ENCODE data around the gene APBB1IP. TPM values are rescaled to one million over a fixed set of nuclear protein-coding genes. Genes with fewer than 3 reads are reported as not detected.

The APBB1IP gene
- total RNA-seq, 1 experiment from 2014 or later: not detected

DNA sequence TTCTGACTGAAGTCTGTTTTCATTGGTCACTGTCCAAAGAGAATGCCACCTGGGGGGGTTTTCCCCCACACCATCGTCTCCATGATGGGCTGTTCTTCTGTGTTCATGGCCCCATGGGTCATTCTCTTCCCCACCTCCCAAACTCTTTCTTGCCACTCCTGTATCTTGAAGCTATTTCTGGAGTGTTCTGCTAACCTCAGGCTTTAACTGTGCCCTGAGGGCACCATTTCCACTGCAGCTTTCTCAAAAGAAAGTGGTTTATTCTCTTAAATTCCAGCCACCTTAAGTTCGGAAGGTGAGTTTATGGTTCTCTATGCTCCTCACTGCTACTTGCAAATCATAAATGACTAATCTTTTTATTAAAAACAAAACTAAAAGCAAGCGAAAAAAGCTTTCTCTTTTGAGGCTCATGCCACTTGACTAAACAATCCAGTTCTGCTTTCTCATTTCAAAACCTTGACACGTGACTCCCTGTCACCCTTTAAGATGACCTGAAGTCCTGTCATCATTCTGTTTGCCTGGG lies 7.4 kb upstream of the APBB1IP start:
- no peak overlapping the region for H3K27ac ChIP-seq (ENCODE audit: insufficient read length, low read depth, low read length)
- Mint-ChIP-seq H3K4me1 (no peaks in the 10 kb centered on the region), H3K27ac (no peak overlapping the region), H3K9me3 (peaks cover 0 to 3% of the 10 kb centered on the region in 2 experiments; a peak in 2 of 5 replicates), H3K27me3 (ENCODE audit: low read depth) (peaks cover 2% of the 10 kb centered on the region), H3K36me3 (ENCODE audit: insufficient read depth in 1 of 3, low read depth in 3 of 3) (no peaks in the 10 kb centered on the region; a peak in 1 of 7 replicates), H3K4me3 (no peak overlapping the region)
- H3K79me2 ChIP-seq (ENCODE audit: insufficient read depth, low read length): no peaks in the 10 kb centered on the region
- no peak overlapping the region for H2BK15ac ChIP-seq (ENCODE audit: low read depth, low read length)
- no peak overlapping the region for H2BK12ac ChIP-seq (ENCODE audit: insufficient read length, low read depth, low read length)
- no peaks in the 10 kb centered on the region for H3K23me2 ChIP-seq (ENCODE audit: insufficient read length, low read depth, low read length, poor library complexity, severe bottlenecking)
- no peak overlapping the region for H4K91ac ChIP-seq (ENCODE audit: insufficient read length, low read depth, low read length)
- H3K14ac ChIP-seq (ENCODE audit: insufficient read depth, low read length): no peak overlapping the region
- no peak overlapping the region for H4K5ac ChIP-seq (ENCODE audit: insufficient read length, low read depth, low read length)
- no peak overlapping the region for H3K4ac ChIP-seq (ENCODE audit: low read depth, low read length)
- H3K9ac ChIP-seq (ENCODE audit: extremely low read depth, insufficient read length, low read length): no peak overlapping the region
- no peak overlapping the region for H4K8ac ChIP-seq (replicated peaks; ENCODE audit: insufficient read length, low read depth, low read length)
- no peak overlapping the region for H2BK120ac ChIP-seq (ENCODE audit: low read depth, low read length, poor library complexity, severe bottlenecking)
- no peak overlapping the region for H2BK5ac ChIP-seq (ENCODE audit: insufficient read length, low read length)
- no peak overlapping the region for H3K18ac ChIP-seq (ENCODE audit: insufficient read length, low read depth, low read length)
- H2AK5ac ChIP-seq (ENCODE audit: insufficient read length, low read length): no peak overlapping the region
- no peak overlapping the region for H2AFZ ChIP-seq (ENCODE audit: low read length)
- TF ChIP-seq, protein P1, sequence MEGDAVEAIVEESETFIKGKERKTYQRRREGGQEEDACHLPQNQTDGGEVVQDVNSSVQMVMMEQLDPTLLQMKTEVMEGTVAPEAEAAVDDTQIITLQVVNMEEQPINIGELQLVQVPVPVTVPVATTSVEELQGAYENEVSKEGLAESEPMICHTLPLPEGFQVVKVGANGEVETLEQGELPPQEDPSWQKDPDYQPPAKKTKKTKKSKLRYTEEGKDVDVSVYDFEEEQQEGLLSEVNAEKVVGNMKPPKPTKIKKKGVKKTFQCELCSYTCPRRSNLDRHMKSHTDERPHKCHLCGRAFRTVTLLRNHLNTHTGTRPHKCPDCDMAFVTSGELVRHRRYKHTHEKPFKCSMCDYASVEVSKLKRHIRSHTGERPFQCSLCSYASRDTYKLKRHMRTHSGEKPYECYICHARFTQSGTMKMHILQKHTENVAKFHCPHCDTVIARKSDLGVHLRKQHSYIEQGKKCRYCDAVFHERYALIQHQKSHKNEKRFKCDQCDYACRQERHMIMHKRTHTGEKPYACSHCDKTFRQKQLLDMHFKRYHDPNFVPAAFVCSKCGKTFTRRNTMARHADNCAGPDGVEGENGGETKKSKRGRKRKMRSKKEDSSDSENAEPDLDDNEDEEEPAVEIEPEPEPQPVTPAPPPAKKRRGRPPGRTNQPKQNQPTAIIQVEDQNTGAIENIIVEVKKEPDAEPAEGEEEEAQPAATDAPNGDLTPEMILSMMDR (conservative IDR thresholded peaks at IDR 0.05): no peak
- H4K20me1 ChIP-seq (ENCODE audit: control insufficient read depth, insufficient read depth, insufficient read length): no peaks in the 10 kb centered on the region
- H2BK20ac ChIP-seq (ENCODE audit: low read depth, low read length, poor library complexity, severe bottlenecking): no peak overlapping the region
- no peak for DNase-seq
- no peak overlapping the region for H3K4me2 ChIP-seq (ENCODE audit: insufficient read depth, insufficient read length, low read length)
- no peak overlapping the region for H3K56ac ChIP-seq (ENCODE audit: insufficient read length, low read depth, low read length)
- no peaks in the 10 kb centered on the region for H3K27me3 ChIP-seq (ENCODE audit: insufficient read depth, low read length)
- WGBS (ENCODE audit: extremely low coverage, insufficient read length, low lambda C conversion rate): no CpG with 5 or more reads among the region's 4 CpGs
- H3T11ph ChIP-seq (ENCODE audit: low read length): no peak overlapping the region
- no peaks in the 10 kb centered on the region for H3K9me3 ChIP-seq (ENCODE audit: control insufficient read depth, low read depth, low read length)
- H3K79me1 ChIP-seq (ENCODE audit: insufficient read depth, low read depth, low read length, poor library complexity, severe bottlenecking): no peaks in the 10 kb centered on the region
- no peaks in the 10 kb centered on the region for H3K4me1 ChIP-seq (ENCODE audit: insufficient read depth, low read length)
- no peak overlapping the region for H3K23ac ChIP-seq (ENCODE audit: insufficient read length, low read depth, low read length)

Measured in H9 (cell line).